Upper lobe of right lung (tissue), 1 donor: ENCODE data around the gene RHO. TPM values are rescaled to one million over a fixed set of nuclear protein-coding genes. Genes with fewer than 3 reads are reported as not detected.
A peak's percentile ranks its signal among the peaks of the same experiment; 100 is the strongest.

Source experiments
- ATAC-seq: fragments of 200-7000 bp; cut with Tn5 transposase; one replicate; pipeline ENCODE4 v1.9.1; 2020; ENCODE audit warnings: mild to moderate bottlenecking, moderate library complexity
- DNase-seq: peaks from one replicate; pipeline ENCODE4 v3.0.0-alpha.2; 2020
- H3K27ac ChIP-seq: fragments of 200-600 bp; one replicate; pipeline ENCODE4 v1.8.0; 2022
- H3K27me3 ChIP-seq: fragments of 200-600 bp; one replicate; pipeline ENCODE4 v1.8.0; 2022; ENCODE audit warnings: mild to moderate bottlenecking
- H3K36me3 ChIP-seq: fragments of 200-600 bp; one replicate; pipeline ENCODE4 v1.8.0; 2022
- H3K4me1 ChIP-seq: fragments of 200-600 bp; one replicate; pipeline ENCODE4 v1.8.0; 2022
- H3K4me3 ChIP-seq: fragments of 200-600 bp; one replicate; pipeline ENCODE4 v1.8.0; 2022; ENCODE audit warnings: mild to moderate bottlenecking
- H3K9me3 ChIP-seq: fragments of 200-600 bp; one replicate; pipeline ENCODE4 v1.8.0; 2022
- intact Hi-C: fragments of 100-400 bp; cut with DNase I; formaldehyde crosslinking; loops from one replicate; pipeline ENCODE4 v1.11.0; 2022
- total RNA-seq: library from RNA; stranded (reverse); fragmentation: NEBNext Ultra II Directional; extraction: Animal tissue kit (Norgen Biotek cat#: 25700); gene quantifications from one replicate; pipeline ENCODE4 v1.2.1, GENCODE V29; 2021
- TF ChIP-seq, protein P1 (sequence below): fragments of 200-600 bp; IDR thresholded peaks from one replicate; pipeline ENCODE4 v1.8.0; 2022; ENCODE audit warnings: antibody characterized with exemption
- donor health status: DM: no; HTN: yes; CAD: no; lungs with severe emphysema.

Gene RHO
- total RNA-seq, 1 donor from 2014 or later = not detected

- ATAC-seq = no peak
- Histone ChIP-seq H3K27ac (no peak overlapping the region), H3K27me3 (no peaks in the 10 kb centered on the region), H3K36me3 (peaks cover 22% of the 10 kb centered on the region), H3K4me3 (no peak overlapping the region), H3K9me3 (no peaks in the 10 kb centered on the region), H3K4me1 (no peaks in the 10 kb centered on the region)
- intact Hi-C loops = no loop called here
- TF ChIP-seq, protein P1, sequence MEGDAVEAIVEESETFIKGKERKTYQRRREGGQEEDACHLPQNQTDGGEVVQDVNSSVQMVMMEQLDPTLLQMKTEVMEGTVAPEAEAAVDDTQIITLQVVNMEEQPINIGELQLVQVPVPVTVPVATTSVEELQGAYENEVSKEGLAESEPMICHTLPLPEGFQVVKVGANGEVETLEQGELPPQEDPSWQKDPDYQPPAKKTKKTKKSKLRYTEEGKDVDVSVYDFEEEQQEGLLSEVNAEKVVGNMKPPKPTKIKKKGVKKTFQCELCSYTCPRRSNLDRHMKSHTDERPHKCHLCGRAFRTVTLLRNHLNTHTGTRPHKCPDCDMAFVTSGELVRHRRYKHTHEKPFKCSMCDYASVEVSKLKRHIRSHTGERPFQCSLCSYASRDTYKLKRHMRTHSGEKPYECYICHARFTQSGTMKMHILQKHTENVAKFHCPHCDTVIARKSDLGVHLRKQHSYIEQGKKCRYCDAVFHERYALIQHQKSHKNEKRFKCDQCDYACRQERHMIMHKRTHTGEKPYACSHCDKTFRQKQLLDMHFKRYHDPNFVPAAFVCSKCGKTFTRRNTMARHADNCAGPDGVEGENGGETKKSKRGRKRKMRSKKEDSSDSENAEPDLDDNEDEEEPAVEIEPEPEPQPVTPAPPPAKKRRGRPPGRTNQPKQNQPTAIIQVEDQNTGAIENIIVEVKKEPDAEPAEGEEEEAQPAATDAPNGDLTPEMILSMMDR = no peak
- no peak for DNase-seq
Measured at GRCh38 chr3:129505341-129505740, 23.1 kb upstream of the RHO start.

GRCh38 chr3:129506231-129506742 is 22.2 kb upstream of the RHO start:
- TF ChIP-seq, protein P1 = no peak
- Histone ChIP-seq H3K4me3 (no peak overlapping the region), H3K27me3 (no peaks in the 10 kb centered on the region), H3K4me1 (no peaks in the 10 kb centered on the region), H3K36me3 (peaks cover 22% of the 10 kb centered on the region), H3K9me3 (no peaks in the 10 kb centered on the region), H3K27ac (no peak overlapping the region)
- no peak for DNase-seq
- intact Hi-C loops = no loop called here
- no peak for ATAC-seq

GRCh38 chr3:129507181-129507831 is 21.1 kb upstream of the RHO start:
- intact Hi-C loops = no loop called here
- TF ChIP-seq, protein P1 = no peak
- Histone ChIP-seq H3K27ac (peak overlapping the region; percentile 17), H3K4me3 (no peak overlapping the region), H3K27me3 (no peaks in the 10 kb centered on the region), H3K9me3 (no peaks in the 10 kb centered on the region), H3K36me3 (peaks cover 26% of the 10 kb centered on the region), H3K4me1 (no peaks in the 10 kb centered on the region)
- peak; percentile 52 for DNase-seq
- peak; percentile 60 for ATAC-seq

GRCh38 chr3:129512595-129512994 is 15.8 kb upstream of the RHO start:
- no peak overlapping the region for H3K27ac ChIP-seq
- H3K9me3 ChIP-seq = no peaks in the 10 kb centered on the region
- intact Hi-C loops = no loop called here
- H3K4me3 ChIP-seq = no peak overlapping the region
- H3K36me3 ChIP-seq = peaks cover 10% of the 10 kb centered on the region
- H3K4me1 ChIP-seq = no peaks in the 10 kb centered on the region
- no peak for DNase-seq
- no peaks in the 10 kb centered on the region for H3K27me3 ChIP-seq
- TF ChIP-seq, protein P1 = no peak
- ATAC-seq = no peak

DNA sequence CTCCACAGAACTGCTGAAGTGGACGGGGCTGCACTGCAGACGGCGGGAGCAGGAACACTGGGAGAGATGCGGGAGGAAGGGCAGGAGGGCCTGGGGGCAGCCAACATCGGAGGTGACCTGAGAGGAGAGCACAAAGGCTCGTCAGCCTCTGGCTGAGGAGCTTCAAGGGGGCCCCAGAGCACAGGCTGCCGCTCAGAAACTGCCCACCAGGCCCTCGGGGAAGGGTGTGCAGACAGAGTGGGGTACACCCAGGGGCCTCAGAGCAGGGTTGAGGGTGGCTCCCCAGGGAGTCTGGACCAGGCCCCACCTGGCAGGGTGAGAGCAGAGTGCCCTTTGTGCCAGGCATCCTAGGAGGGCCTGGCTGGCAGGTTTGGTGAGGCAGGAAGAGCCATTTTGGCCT is 14.7 kb upstream of the RHO start:
- ATAC-seq (no peak), DNase-seq (peak; percentile 58)
- TF ChIP-seq, protein P1 = no peak
- Histone ChIP-seq H3K4me3 (no peak overlapping the region), H3K27me3 (no peaks in the 10 kb centered on the region), H3K4me1 (no peaks in the 10 kb centered on the region), H3K27ac (no peak overlapping the region), H3K36me3 (peaks cover 10% of the 10 kb centered on the region), H3K9me3 (no peaks in the 10 kb centered on the region)
- intact Hi-C loops = no loop called here

DNA sequence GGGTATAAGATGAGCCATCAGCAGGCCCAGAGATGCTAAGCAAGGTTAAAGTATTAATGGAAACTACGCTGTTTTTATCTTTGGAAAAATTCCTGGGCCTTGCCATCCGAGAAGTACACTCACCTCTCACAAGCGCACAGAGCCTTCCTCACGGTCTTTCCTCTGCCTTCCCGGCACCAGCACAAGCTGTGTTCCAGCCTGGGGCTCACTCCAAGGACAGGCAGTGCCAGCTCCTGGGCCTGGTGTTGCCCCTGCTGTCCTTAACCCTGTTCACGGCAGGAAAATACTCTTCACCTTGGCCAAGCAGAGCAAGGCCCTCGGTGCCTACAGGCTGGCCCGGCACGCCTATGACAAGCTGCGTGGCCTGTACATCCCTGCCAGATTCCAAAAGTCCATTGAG is 14.3 kb upstream of the RHO start:
- Histone ChIP-seq H3K36me3 (peaks cover 10% of the 10 kb centered on the region), H3K27ac (no peak overlapping the region), H3K9me3 (no peaks in the 10 kb centered on the region), H3K27me3 (no peaks in the 10 kb centered on the region), H3K4me1 (no peaks in the 10 kb centered on the region), H3K4me3 (no peak overlapping the region)
- DNase-seq (peak; percentile 46), ATAC-seq (no peak)
- intact Hi-C loops = no loop called here
- TF ChIP-seq, protein P1 = no peak
